Thyroid gland (tissue), 4 donors: ENCODE measurements around the gene BAIAP3.

Source experiments
- POLR2A ChIP-seq, 2 donors: fragments of 450-650 bp; IDR thresholded peaks; one replicate each; pipeline ENCODE4 v1.6.1; 2017; ENCODE audit warnings: antibody characterized with exemption in 2 of 2, mild to moderate bottlenecking in 2 of 2, moderate library complexity in 1 of 2
- TF ChIP-seq, protein P1 (sequence below), 6 experiments: fragments of 200-600 bp in 3 of 6; fragments of 450-650 bp in 3 of 6; sonication (generic) in 3 of 6; IDR thresholded peaks; one replicate each; pipeline ENCODE4 v1.5.1; 2016 to 2019; ENCODE audit warnings: antibody characterized with exemption in 6 of 6, mild to moderate bottlenecking in 2 of 6, inconsistent platforms in 1 of 6, moderate library complexity in 1 of 6

- TF ChIP-seq, protein P1, sequence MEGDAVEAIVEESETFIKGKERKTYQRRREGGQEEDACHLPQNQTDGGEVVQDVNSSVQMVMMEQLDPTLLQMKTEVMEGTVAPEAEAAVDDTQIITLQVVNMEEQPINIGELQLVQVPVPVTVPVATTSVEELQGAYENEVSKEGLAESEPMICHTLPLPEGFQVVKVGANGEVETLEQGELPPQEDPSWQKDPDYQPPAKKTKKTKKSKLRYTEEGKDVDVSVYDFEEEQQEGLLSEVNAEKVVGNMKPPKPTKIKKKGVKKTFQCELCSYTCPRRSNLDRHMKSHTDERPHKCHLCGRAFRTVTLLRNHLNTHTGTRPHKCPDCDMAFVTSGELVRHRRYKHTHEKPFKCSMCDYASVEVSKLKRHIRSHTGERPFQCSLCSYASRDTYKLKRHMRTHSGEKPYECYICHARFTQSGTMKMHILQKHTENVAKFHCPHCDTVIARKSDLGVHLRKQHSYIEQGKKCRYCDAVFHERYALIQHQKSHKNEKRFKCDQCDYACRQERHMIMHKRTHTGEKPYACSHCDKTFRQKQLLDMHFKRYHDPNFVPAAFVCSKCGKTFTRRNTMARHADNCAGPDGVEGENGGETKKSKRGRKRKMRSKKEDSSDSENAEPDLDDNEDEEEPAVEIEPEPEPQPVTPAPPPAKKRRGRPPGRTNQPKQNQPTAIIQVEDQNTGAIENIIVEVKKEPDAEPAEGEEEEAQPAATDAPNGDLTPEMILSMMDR (IDR thresholded peaks at IDR 0.05) = no peak
- no peak for TF ChIP-seq POLR2A (IDR thresholded peaks at IDR 0.05)
These were observed 46.0 kb downstream of the BAIAP3 start for GRCh38 chr16:1379304-1380076.
